ENCODE results near the gene VEGFD.

GRCh38 chrX:15334561-15334960 lies 49.7 kb downstream of the VEGFD start:
- TF ChIP-seq CTCF (conservative IDR thresholded peaks at IDR 0.05 in 1 of 2, IDR thresholded peaks at IDR 0.05 in 1 of 2; ENCODE audit: low read depth in 1 of 2, low read length in 2 of 2): no peak
- no peak for TF ChIP-seq EZH2 (IDR thresholded peaks at IDR 0.05; ENCODE audit: low read length, missing control alignments)
